Peyer's patch (tissue), 4 donors: Measurements from ENCODE around the gene INKA2. TPM values are rescaled to one million over a fixed set of nuclear protein-coding genes. Genes with fewer than 3 reads are reported as not detected.

Experiments
- DNase-seq, 3 donors: peaks; one replicate each; pipeline ENCODE4 v3.0.0-alpha.2; 2017 to 2019
- H3K27ac ChIP-seq, 4 donors: fragments of 200-600 bp; sonication (generic); one replicate each; pipeline ENCODE4 v1.5.1; 2016 to 2019
- H3K27me3 ChIP-seq, 2 donors: fragments of 200-600 bp; sonication (generic); one replicate each; pipeline ENCODE4 v1.5.1; 2019
- H3K36me3 ChIP-seq, 3 donors: fragments of 200-600 bp; sonication (generic); one replicate each; pipeline ENCODE4 v1.5.1; 2016 to 2019
- H3K4me1 ChIP-seq, 4 donors: fragments of 200-600 bp; sonication (generic); one replicate each; pipeline ENCODE4 v1.5.1; 2016 to 2019
- H3K4me3 ChIP-seq, 4 donors: fragments of 200-600 bp; sonication (generic); 1 replicate in 3 of 4; 2 replicates in 1 of 4; pipeline ENCODE4 v1.5.1; 2016 to 2019; ENCODE audit warnings: mild to moderate bottlenecking in 1 of 4
- H3K9me3 ChIP-seq, 4 donors: fragments of 200-600 bp; sonication (generic); one replicate each; pipeline ENCODE4 v1.5.1; 2016 to 2019; ENCODE audit warnings: mild to moderate bottlenecking in 1 of 4
- CTCF ChIP-seq, 6 experiments: fragments of 450-650 bp in 4 of 6; fragments of 200-600 bp in 2 of 6; sonication (generic) in 1 of 6; IDR thresholded peaks; one replicate each; pipeline ENCODE4 v1.5.1; 2017 to 2019; ENCODE audit warnings: antibody characterized with exemption in 6 of 6, mild to moderate bottlenecking in 3 of 6, moderate library complexity in 1 of 6
- POLR2A ChIP-seq, 2 donors: fragments of 450-650 bp; IDR thresholded peaks; one replicate each; pipeline ENCODE4 v1.5.1; 2017; ENCODE audit warnings: antibody characterized with exemption in 2 of 2, mild to moderate bottlenecking in 2 of 2, moderate library complexity in 2 of 2
- total RNA-seq, 4 donors: library from RNA; depleted of rRNA; stranded (reverse); fragments of >200 nt; gene quantifications; one replicate each; pipeline ENCODE4 v1.1.0, GENCODE V29; 2016

INKA2 gene
- total RNA-seq, 4 donors from 2014 or later: 0.88 to 2.3 (median 2.0) TPM; not detected in 1

- Histone ChIP-seq H3K4me1 (no peaks in the 10 kb centered on the region), H3K27ac (no peak overlapping the region), H3K27me3 (no peaks in the 10 kb centered on the region), H3K36me3 (peaks cover 0 to 83% (median 0%) of the 10 kb centered on the region in 3 donors), H3K4me3 (no peak overlapping the region), H3K9me3 (no peaks in the 10 kb centered on the region)
- no peak for TF ChIP-seq POLR2A (IDR thresholded peaks at IDR 0.05)
- TF ChIP-seq CTCF (IDR thresholded peaks at IDR 0.05): no peak
- DNase-seq: no peak
Observed at GRCh38 chr1:111702504-111703050, 36.6 kb downstream of the INKA2 start.

DNA sequence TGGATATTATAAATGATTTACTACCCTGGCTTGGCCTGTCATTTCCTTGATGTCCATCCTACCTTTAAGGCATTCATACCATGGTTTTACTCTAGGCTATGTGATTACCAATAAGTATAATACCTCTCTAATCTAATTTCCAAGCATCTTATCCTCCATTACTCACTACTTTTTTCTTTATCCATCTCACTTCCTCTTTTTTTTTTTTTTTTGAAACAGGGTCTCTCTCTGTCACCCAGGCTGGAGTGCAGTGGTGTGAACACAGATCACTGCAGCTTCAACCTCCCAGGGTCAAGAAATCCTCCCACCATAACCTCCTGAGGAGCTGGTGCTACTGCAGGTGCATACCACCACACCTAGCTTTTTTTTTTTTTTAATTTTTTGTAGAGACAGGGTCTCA lies 39.9 kb downstream of the INKA2 start:
- H3K4me3 ChIP-seq: no peak overlapping the region
- H3K36me3 ChIP-seq: peaks cover 0 to 86% (median 0%) of the 10 kb centered on the region in 3 donors
- H3K27me3 ChIP-seq: no peaks in the 10 kb centered on the region
- no peak for DNase-seq
- H3K27ac ChIP-seq: no peak overlapping the region
- H3K4me1 ChIP-seq: no peaks in the 10 kb centered on the region
- TF ChIP-seq CTCF (IDR thresholded peaks at IDR 0.05) (no peak), POLR2A (IDR thresholded peaks at IDR 0.05) (no peak)
- no peaks in the 10 kb centered on the region for H3K9me3 ChIP-seq

DNA sequence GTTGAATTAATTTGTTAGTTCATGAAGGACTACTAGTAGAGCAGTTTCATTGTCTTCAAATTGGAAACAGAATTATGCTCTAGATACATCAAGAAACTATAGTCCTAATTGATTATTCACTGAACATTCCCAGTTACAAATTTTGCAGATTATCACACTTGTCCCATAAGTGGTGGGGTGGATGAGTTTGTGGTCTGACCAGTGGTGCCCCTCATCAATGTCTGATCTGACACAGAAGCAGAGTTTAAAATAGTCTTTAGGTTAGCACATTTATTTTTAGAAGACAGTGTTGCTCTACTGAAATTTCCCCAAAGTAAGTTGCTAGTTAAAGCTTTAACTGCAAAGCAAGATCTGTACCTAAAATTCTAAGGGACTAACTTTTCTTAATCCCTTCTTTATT lies 42.9 kb downstream of the INKA2 start:
- Histone ChIP-seq H3K9me3 (no peaks in the 10 kb centered on the region), H3K4me3 (no peak overlapping the region), H3K4me1 (no peaks in the 10 kb centered on the region), H3K27me3 (no peaks in the 10 kb centered on the region), H3K27ac (no peak overlapping the region), H3K36me3 (peaks cover 0 to 80% (median 0%) of the 10 kb centered on the region in 3 donors)
- DNase-seq: no peak
- TF ChIP-seq POLR2A (IDR thresholded peaks at IDR 0.05): no peak
- TF ChIP-seq CTCF (IDR thresholded peaks at IDR 0.05): no peak

DNA sequence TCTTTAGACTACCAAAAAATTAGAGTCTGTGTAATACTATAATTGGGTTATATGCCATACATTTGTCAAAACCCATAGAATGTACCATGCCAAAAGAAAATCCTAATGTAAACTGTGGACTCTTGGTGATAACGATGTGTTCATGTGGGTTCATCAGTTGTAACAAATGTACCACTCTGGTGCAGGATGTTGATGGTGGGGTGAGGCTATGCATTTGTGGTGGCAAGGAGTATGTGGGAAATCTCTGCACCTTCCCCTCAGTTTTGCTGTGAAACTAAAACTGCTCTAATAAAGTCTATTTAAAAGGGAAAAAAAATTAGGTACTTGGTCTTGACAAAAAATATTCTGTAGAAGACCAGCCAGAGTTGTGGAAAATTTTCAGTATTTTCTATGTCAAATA lies 43.4 kb downstream of the INKA2 start:
- TF ChIP-seq POLR2A (IDR thresholded peaks at IDR 0.05) (no peak), CTCF (IDR thresholded peaks at IDR 0.05) (no peak)
- DNase-seq: no peak
- Histone ChIP-seq H3K4me3 (no peak overlapping the region), H3K27me3 (no peaks in the 10 kb centered on the region), H3K36me3 (peaks cover 0 to 75% (median 0%) of the 10 kb centered on the region in 3 donors), H3K9me3 (no peaks in the 10 kb centered on the region), H3K4me1 (no peaks in the 10 kb centered on the region), H3K27ac (no peak overlapping the region)

DNA sequence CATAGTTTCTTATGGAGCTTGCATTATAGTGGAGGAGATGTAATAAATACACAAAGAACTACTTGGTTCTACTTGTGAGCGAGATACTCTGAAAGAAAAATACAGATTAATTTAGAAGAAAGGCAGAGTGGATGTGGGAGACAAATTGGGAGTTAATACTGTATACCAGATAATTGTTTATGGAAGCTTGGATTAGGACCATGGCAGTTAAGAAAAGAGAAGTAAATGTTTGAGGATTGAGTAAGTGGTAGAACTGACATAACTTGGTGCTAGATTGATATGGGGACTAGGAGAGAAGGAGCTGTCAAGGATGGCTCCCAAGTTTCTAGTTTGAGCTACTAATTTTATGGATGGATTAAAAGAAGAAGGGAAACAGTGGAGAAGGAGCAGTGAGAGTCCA lies 47.3 kb downstream of the INKA2 start:
- no peak overlapping the region for H3K27ac ChIP-seq
- TF ChIP-seq POLR2A (IDR thresholded peaks at IDR 0.05): no peak
- no peak for TF ChIP-seq CTCF (IDR thresholded peaks at IDR 0.05)

GRCh38 chr1:111690306-111690617 lies 48.9 kb downstream of the INKA2 start:
- no peak for TF ChIP-seq CTCF (IDR thresholded peaks at IDR 0.05)
- TF ChIP-seq POLR2A (IDR thresholded peaks at IDR 0.05): no peak
- no peak overlapping the region for H3K4me3 ChIP-seq
- H3K27me3 ChIP-seq: no peaks in the 10 kb centered on the region
- no peak overlapping the region for H3K27ac ChIP-seq
- H3K9me3 ChIP-seq: no peaks in the 10 kb centered on the region
- H3K36me3 ChIP-seq: peaks cover 0 to 23% (median 0%) of the 10 kb centered on the region in 3 donors
- no peaks in the 10 kb centered on the region for H3K4me1 ChIP-seq
- no peak for DNase-seq

More for the DNA sequence above, 47.3 kb downstream of the INKA2 start:
- Histone ChIP-seq H3K4me1 (no peaks in the 10 kb centered on the region), H3K9me3 (no peaks in the 10 kb centered on the region), H3K27me3 (no peaks in the 10 kb centered on the region), H3K36me3 (peaks cover 0 to 36% (median 0%) of the 10 kb centered on the region in 3 donors), H3K4me3 (no peak overlapping the region)
- no peak for DNase-seq
